ENCODE data around the gene NPTXR.

- TF ChIP-seq CTCF (IDR thresholded peaks at IDR 0.05) (no peak), POLR2A (IDR thresholded peaks at IDR 0.05) (no peak)
Measured at GRCh38 chr22:38770257-38770949, 73.4 kb downstream of the NPTXR start.
